ENCODE results near the gene S100A7A.
"Not testable (repeated sequence)": the region's sequence is repeated elsewhere in the genome, so short reads cannot be mapped to it uniquely, and the experiment has no call there.

The S100A7A gene

GRCh38 chr1:153459655-153460054, 43.3 kb downstream of the S100A7A start:
- no peak overlapping the region for H3K4me3 ChIP-seq (ENCODE audit: severe bottlenecking)
- ATAC-seq (ENCODE audit: low read depth) (no peak), DNase-seq (ENCODE audit: low spot score) (no peak)
- H3K36me3 ChIP-seq (ENCODE audit: low read depth): no peaks in the 10 kb centered on the region
- TF ChIP-seq, protein P1, sequence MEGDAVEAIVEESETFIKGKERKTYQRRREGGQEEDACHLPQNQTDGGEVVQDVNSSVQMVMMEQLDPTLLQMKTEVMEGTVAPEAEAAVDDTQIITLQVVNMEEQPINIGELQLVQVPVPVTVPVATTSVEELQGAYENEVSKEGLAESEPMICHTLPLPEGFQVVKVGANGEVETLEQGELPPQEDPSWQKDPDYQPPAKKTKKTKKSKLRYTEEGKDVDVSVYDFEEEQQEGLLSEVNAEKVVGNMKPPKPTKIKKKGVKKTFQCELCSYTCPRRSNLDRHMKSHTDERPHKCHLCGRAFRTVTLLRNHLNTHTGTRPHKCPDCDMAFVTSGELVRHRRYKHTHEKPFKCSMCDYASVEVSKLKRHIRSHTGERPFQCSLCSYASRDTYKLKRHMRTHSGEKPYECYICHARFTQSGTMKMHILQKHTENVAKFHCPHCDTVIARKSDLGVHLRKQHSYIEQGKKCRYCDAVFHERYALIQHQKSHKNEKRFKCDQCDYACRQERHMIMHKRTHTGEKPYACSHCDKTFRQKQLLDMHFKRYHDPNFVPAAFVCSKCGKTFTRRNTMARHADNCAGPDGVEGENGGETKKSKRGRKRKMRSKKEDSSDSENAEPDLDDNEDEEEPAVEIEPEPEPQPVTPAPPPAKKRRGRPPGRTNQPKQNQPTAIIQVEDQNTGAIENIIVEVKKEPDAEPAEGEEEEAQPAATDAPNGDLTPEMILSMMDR (IDR thresholded peaks at IDR 0.05; ENCODE audit: poor library complexity, severe bottlenecking): no peak
- H3K9me3 ChIP-seq (ENCODE audit: severe bottlenecking): no peaks in the 10 kb centered on the region
- H3K27me3 ChIP-seq (ENCODE audit: insufficient read depth, poor library complexity, severe bottlenecking): no peaks in the 10 kb centered on the region
- H3K27ac ChIP-seq (ENCODE audit: poor library complexity, severe bottlenecking): no peak overlapping the region
- H3K4me1 ChIP-seq (ENCODE audit: insufficient read depth, poor library complexity, severe bottlenecking): no peaks in the 10 kb centered on the region

GRCh38 chr1:153460551-153460950, 44.2 kb downstream of the S100A7A start, which contains the start of gene S100A7:
Gene S100A7, minus strand, starts transcription at chr1:153460651. Its CDS starts 1,638 bp downstream, at chr1:153459013.
- no peaks in the 10 kb centered on the region for H3K9me3 ChIP-seq (ENCODE audit: severe bottlenecking)
- no peak for DNase-seq (ENCODE audit: low spot score)
- no peak within 1 kb of the TSS for H3K4me3 ChIP-seq (ENCODE audit: severe bottlenecking)
- H3K27me3 ChIP-seq (ENCODE audit: insufficient read depth, poor library complexity, severe bottlenecking): no peaks in the 10 kb centered on the region
- TF ChIP-seq, protein P1 (IDR thresholded peaks at IDR 0.05; ENCODE audit: poor library complexity, severe bottlenecking): no peak
- no peak for ATAC-seq (ENCODE audit: low read depth)
- no peaks in the 10 kb centered on the region for H3K4me1 ChIP-seq (ENCODE audit: insufficient read depth, poor library complexity, severe bottlenecking)
- H3K27ac ChIP-seq (ENCODE audit: poor library complexity, severe bottlenecking): no peak within 1 kb of the TSS
- no peaks in the 10 kb centered on the region for H3K36me3 ChIP-seq (ENCODE audit: low read depth)

DNA sequence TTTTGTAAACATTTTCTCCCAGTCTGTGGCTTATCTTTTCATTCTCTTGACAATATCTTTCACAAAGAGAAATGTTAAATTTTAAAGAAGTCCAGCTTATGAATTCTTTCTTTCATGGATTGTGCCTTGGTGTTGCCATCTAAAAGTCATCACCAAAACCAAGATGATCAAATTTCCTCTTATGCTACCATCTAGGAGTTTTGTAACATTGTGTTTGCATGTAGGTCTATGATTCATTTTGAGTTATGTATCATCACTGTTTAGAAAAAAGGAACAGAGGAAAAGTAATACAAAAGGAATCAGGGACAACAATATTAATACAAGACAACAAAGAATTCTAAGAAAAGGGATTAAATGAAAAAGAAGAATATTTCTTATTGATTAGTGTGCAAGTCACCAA, 46.4 kb downstream of the S100A7A start:
- not testable (repeated sequence) for H3K4me3 ChIP-seq (ENCODE audit: severe bottlenecking); H3K36me3 ChIP-seq (ENCODE audit: low read depth); H3K4me1 ChIP-seq (ENCODE audit: insufficient read depth, poor library complexity, severe bottlenecking); H3K27me3 ChIP-seq (ENCODE audit: insufficient read depth, poor library complexity, severe bottlenecking); ATAC-seq (ENCODE audit: low read depth); DNase-seq (ENCODE audit: low spot score); H3K27ac ChIP-seq (ENCODE audit: poor library complexity, severe bottlenecking); H3K9me3 ChIP-seq (ENCODE audit: severe bottlenecking)

DNA sequence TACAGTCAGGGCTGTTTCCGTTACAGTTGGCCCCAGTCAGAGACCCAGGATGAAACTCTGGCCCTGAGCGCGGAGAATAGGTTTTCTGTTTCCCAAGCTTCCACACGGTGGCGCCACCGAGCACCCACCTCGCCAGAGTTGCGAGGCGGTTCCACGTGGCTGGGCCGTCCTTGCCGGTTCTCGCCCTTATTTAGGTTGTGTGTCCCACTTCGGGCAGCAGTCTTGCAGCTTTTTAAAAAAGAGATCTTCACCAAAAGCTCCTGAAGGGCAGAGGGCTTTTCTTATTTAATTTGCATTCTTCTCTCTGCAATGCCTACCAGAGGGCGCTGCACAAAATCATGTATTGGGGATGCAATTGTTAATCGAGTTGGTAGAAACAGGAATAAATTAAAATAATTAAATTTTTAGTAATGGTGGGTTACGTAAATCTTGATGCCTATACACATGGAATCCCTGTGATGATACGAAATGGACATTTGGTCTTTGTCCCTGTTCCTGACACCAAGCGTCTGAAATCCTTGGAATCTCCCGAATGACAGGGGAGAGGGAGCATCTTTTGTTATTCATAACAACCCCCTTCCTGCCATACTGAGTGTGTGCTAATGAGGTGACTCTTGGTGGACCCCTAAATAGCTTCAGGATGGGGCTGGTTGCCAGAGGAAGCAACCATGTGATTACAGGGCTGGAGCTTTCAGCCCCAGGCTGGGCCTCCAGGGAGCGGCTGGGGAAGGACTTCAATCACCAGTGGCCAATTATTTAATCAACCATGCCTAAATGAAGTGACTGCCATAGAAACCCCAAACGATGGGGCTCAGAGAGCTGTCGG, 49.7 kb downstream of the S100A7A start:
- H3K9me3 ChIP-seq (ENCODE audit: severe bottlenecking): no peaks in the 10 kb centered on the region
- no peak for DNase-seq (ENCODE audit: low spot score)
- no peak overlapping the region for H3K4me3 ChIP-seq (ENCODE audit: severe bottlenecking)
- TF ChIP-seq, protein P1 (IDR thresholded peaks at IDR 0.05; ENCODE audit: poor library complexity, severe bottlenecking): peak; percentile 85
- H3K27me3 ChIP-seq (ENCODE audit: insufficient read depth, poor library complexity, severe bottlenecking): no peaks in the 10 kb centered on the region
- no peaks in the 10 kb centered on the region for H3K4me1 ChIP-seq (ENCODE audit: insufficient read depth, poor library complexity, severe bottlenecking)
- H3K36me3 ChIP-seq (ENCODE audit: low read depth): no peaks in the 10 kb centered on the region
- ATAC-seq (ENCODE audit: low read depth): no peak
- H3K27ac ChIP-seq (ENCODE audit: poor library complexity, severe bottlenecking): no peak overlapping the region

GRCh38 chr1:153466908-153467307, 50.6 kb downstream of the S100A7A start:
- H3K36me3 ChIP-seq (ENCODE audit: low read depth): no peaks in the 10 kb centered on the region
- TF ChIP-seq, protein P1 (IDR thresholded peaks at IDR 0.05; ENCODE audit: poor library complexity, severe bottlenecking): no peak
- no peak for DNase-seq (ENCODE audit: low spot score)
- H3K9me3 ChIP-seq (ENCODE audit: severe bottlenecking): no peaks in the 10 kb centered on the region
- H3K27me3 ChIP-seq (ENCODE audit: insufficient read depth, poor library complexity, severe bottlenecking): no peaks in the 10 kb centered on the region
- H3K4me1 ChIP-seq (ENCODE audit: insufficient read depth, poor library complexity, severe bottlenecking): no peaks in the 10 kb centered on the region
- no peak overlapping the region for H3K4me3 ChIP-seq (ENCODE audit: severe bottlenecking)
- H3K27ac ChIP-seq (ENCODE audit: poor library complexity, severe bottlenecking): no peak overlapping the region
- no peak; the same call in 2 of the 3 replicates for ATAC-seq (ENCODE audit: low read depth)
